ENCODE data around the gene TCF7L2. TPM values are rescaled to one million over a fixed set of nuclear protein-coding genes. Genes with fewer than 3 reads are reported as not detected.
"Not testable (repeated sequence)": the region's sequence is repeated elsewhere in the genome, so short reads cannot be mapped to it uniquely, and the experiment has no call there.

TCF7L2 gene
- polyA plus RNA-seq, 10 donors, result 42.8 to 61.7 (median 48.1) TPM

DNA sequence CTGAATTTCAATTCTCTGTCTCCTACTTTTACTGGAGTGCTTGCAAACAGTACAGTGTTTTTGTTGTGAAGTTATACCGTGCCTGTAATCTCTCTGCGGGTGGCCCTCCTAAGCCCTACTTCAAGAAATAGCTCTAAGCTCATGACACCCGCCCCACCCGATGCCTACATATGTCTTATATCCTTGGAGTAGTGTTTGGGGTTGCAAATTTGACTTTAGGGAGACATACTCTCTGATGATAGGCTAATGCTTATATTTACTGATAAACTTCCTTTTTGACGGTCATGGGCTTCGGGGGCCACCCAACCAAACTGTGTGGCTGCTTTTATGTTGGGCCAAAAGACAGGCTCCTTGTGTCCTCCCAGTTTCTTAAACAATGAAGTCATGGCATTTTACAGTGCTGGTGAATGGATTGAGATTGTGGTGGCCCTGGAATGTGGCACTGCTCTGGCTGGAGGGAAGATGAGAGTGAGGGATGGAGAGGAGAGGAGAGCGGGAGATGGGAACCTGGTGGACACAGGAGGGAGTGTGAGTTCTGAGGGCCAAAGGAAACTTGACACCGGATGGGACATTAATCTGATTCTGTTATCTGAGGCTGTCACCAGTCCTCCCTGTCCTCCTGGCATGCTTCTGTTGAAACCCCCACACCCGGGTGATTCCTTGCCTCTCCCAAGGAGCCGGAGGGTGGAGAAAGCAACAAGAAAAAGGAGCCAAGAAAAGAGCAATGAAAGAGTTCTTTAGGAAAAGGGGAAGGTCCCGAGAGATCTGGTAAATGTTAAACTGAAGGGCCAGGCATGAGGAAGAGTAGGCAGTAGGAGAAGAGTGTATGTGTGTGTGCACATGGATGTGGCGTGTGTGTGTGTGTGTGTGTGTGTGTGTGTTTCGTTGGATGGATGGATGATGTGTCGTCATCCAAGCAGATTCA is 113.3 kb downstream of the TCF7L2 start:
- DNase-seq, result no peak

DNA sequence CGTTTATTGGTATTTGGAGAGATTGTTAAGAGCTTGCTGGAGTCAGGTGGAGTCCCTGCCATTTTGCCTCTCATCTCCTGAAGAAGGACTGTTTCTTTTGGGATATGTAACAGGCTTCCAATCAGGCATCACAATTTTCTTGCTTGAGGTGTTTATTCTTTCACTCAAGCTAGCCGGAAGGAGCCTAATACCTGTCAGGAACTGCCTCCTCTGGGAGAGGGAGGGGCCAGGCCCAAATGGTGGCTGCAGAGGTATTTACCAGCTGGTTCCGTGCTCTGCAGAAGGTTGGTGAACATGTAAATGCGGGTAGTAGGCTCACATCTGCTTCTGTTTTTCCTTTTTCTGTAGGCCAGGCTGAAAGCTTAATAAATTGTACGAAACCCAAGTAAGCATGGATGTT is 114.0 kb downstream of the TCF7L2 start:
- no peak for DNase-seq

DNA sequence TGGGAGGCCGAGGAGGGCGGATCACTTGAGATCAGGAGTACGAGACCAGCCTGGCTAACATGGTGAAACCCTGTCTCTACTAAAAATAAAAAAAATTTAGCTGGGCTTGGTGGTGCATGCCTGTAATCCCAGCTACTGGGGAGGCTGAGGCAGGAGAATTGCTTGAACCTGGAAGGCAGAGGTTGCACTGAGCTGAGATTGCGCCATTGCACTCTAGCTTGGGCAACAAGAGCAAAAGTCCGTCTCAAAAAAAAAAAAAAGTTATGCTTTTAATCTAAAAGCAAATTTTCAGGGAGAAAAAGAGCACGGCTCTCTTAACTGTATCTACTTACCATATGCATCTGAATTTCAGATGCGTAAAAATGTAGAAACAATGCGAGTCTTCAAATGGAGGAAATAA is 116.1 kb downstream of the TCF7L2 start:
- not testable (repeated sequence) for DNase-seq

DNA sequence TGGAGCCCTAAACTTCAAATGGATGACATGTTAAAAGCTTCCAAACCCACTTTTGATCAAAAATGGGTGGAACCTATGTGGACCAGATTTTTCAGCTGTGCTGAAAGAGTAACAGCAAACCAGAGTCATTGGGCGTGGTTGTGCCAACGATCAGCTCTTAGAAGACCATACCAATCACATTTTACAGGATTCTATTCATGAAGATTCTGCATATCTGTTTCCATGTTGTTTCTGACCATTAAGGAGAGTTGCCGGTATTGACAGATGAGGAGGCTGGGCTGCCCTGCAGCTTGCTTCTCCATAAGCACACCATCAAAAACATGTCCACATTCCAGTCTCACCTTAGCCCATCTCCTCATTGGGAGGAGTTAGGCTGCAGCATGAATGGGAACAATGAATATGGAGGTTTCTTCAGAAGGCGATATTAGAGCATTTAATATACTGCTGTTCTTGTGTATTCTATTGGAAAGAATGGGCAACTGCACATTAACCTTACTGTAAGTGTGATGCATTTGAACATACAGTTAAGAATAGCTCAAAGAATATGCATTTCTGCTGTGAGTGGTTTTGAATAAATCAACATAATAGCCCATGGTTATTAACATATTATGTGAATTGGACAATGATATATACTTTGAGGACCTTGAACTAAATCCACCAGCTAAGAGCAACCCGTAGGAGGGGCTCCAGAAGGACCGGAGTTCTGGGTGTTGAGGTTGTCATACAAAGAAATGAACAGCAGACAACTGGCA is 116.7 kb downstream of the TCF7L2 start:
- no peak for DNase-seq

DNA sequence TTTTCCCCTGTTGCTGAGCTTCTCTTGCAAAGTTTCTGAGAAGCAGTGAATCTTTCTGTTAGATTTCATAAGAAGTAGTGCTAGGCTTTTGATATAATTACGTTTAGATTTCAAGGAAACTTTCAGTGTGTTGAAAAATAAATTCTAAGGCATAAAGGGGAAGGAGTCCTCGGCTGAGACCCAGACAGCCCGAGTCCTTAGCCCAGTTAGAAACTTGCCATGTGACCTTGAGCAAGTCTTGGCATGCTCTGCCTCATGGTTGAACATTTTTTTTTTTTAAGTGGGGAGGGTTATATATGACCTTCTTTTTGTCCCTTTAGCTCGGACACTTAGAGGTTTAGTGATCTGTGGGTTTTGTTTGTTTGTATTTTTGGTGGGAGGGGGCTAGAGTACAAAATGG is 117.5 kb downstream of the TCF7L2 start:
- no peak for DNase-seq

DNA sequence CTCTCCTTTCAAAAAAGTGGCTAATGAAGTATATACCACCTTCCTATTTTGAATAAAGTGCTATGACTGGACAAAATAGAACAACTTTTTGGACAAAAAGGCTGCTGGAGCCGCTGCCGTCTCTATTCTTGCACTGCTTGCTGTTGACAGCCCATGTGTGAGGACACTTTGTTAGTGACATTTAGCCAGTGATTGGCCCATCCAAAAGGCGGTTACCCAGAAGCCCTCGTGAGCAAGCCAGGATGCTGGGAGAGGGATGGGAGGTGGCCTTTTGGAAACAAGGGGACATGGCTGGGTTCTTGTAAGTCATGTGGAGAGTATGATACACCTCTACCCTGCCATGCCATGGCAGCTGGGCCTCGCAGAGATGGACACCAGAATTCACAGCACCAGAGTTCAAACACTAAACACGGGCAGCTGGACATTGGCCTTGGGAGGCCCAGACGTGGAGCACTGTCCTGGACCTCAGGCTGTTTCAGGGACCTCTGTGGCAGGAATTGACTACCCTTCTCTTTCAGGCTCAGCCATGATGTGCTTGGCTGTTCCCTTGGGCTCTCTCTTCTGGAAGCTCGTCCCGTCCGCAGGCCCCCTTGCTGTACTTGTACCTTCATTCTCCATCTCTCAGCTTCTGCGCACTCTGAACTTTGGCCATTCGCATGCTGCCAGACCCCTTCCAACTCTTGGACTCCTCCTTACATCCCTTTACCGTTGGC is 118.3 kb downstream of the TCF7L2 start:
- no peak for DNase-seq

- DNase-seq, result no peak
These were observed 119.5 kb downstream of the TCF7L2 start for GRCh38 chr10:113069595-113069994.

GRCh38 chr10:113071446-113071845 is 121.4 kb downstream of the TCF7L2 start:
- DNase-seq, result no peak

- peak; percentile 38 to 65 (median 53) for DNase-seq
These were observed 123.6 kb downstream of the TCF7L2 start for GRCh38 chr10:113073549-113074189.

DNA sequence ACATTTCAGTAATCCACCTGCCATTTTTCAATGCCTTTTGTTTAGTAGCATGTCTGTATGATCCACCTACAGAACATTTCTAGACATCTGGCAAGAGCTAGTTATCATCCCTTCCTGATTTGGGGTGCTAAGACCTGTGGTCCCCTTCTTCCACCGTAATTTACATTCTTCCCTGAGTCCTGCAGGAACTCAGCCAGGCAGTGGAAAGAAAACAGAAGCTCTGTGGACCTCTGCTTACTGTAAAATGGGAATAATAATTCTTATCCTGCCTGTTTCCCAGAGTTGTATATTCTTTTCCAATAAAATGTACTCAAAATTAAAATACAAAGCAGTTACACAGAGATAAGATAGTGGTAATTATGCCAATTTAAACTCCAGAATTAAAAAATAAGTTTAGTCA is 126.9 kb downstream of the TCF7L2 start:
- DNase-seq, result no peak

DNA sequence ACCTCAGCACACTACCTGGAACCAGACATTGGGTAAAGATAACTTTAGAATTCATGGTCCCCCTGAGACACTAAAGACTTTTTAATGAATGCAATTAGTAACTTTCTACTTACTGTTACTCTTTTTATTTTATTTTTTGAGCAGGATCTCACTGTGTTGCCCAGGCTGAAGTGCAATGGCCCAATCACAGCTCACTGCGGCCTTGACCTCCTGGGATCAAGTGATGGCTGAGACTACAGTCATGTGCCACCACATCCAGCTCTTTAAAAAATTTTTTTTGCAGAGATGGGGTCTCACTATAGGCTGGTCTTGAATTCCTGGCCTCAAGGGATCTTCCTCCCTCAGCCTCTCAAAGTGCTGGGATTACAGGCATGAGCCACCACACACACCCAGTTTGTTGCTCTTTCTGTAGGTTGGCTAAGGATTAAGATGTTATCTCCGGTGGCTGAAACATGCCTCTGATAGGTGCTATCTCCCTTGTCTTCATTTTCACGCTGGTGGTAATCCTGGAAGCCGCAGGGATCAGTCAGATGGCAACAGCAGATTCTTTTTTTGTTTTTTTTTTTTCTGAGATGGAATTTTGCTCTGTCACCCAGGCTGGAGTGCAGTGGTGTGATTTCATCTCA is 128.3 kb downstream of the TCF7L2 start:
- DNase-seq, result no peak

GRCh38 chr10:113080061-113080924 is 130.2 kb downstream of the TCF7L2 start:
- DNase-seq, result no peak

- DNase-seq, result no peak
These were observed 130.8 kb downstream of the TCF7L2 start for GRCh38 chr10:113080925-113081229.

GRCh38 chr10:113084031-113084430 is 134.0 kb downstream of the TCF7L2 start:
- DNase-seq, result no peak

- no peak for DNase-seq
These were observed 135.7 kb downstream of the TCF7L2 start for GRCh38 chr10:113085776-113086175.

DNA sequence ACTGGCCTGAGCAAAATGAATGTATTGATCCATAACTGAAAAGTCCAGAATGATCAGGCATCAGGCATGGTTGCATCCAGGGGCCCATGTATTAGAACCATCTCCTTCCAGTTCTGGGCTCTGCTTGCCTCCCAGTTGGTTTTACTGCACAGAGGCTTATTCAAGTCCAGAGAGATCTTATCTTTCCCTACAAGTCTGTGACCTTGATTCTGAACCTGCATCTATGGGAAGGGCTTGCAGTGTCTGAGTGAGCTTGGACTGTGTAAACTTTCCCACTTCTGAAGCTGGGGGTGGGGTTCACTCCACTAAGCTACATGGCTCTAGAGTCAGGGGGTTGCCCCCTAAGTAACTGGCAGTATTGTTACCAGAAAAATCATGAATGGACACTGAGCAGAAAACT is 136.2 kb downstream of the TCF7L2 start:
- no peak for DNase-seq

DNA sequence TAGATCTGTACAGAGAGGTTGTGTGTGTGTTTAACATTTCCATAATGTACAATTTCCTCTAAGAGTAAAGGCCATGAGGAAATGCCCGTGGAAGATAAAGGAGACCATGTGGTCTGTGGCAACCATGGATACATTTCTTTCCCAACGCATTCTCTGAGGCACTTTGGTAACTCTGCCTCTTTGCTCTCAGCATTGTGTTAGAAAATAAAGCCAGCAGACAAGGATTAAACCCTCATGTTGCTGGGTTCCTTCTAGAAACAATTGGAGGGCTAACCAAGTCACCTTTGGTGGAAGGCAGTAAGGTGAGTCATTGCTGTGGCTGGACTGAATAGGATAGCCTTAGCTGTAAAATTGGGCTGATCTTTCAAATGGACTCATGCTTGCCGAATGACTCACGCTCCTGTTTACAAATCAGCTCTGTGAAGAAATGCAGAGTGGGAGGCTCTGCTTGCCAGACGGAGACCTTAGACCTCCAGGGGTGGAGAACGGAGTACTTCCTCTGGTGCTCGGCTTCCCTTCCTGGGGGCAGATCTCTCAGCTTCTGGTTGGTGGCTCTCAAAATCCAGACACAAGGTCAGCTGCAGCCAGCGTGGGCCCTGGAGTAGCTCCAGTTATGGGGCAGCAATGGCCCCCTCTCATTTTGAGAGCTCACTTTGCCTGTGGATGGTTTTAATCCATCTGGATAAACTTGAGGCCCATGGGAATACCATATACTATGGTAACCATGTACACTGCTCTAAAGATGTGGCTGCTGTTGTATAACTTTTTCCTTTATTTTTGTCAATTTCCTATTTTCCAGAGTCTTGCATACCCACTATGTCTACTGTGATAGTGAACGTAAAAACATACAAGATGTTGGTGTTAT is 137.3 kb downstream of the TCF7L2 start:
- DNase-seq, result peak in 1 of 3 donors; percentile 91

DNA sequence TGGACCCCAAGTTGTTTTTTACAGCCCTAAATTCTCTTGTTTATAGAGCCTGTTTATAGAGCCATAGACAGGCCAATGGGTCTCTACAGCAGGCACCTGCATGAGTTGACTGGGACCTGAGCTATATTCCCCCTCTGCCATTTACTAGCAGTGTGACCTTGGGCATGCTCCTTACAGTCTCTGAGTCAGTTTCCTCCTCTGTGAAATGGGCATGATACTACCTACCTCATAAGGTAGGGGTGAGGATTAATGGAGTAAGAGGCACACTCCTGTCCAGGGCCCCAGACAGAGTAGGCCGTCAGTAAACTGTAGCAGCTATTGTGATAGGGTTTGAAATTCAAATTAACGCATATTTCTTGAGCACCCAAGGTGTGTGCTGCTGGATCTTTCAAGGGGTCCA is 138.1 kb downstream of the TCF7L2 start:
- no peak for DNase-seq

GRCh38 chr10:113089551-113089950 is 139.5 kb downstream of the TCF7L2 start:
- DNase-seq, result no peak

- DNase-seq, result no peak
These were observed 141.9 kb downstream of the TCF7L2 start for GRCh38 chr10:113091920-113092319.

Measured in muscle of back (tissue), 11 donors.